Neuronal stem cell (in vitro differentiated cells): ENCODE results near the gene EFNA3.

Experiments used
- DNase-seq: peaks from one replicate; pipeline ENCODE4 v3.0.0-alpha.2; 2013; ENCODE audit warnings: low spot score
- H2AFZ ChIP-seq: one replicate; pipeline ENCODE4 v1.6.1; 2013; ENCODE audit warnings: mild to moderate bottlenecking, low read length, inconsistent platforms
- H2AK5ac ChIP-seq: 2 replicates; pipeline ENCODE4 v1.6.1; 2013; ENCODE audit warnings: low read depth, mild to moderate bottlenecking, inconsistent platforms, low read length, moderate library complexity, mixed read lengths
- H2BK120ac ChIP-seq: 2 replicates; pipeline ENCODE4 v1.6.1; 2013; ENCODE audit warnings: low read depth, mild to moderate bottlenecking, inconsistent platforms, low read length, moderate library complexity, mixed read lengths
- H2BK12ac ChIP-seq: one replicate; pipeline ENCODE4 v1.6.1; 2013; ENCODE audit warnings: low read length, inconsistent platforms
- H2BK15ac ChIP-seq: 2 replicates; pipeline ENCODE4 v1.6.1; 2013; ENCODE audit warnings: mild to moderate bottlenecking, low read length, inconsistent platforms, mixed read lengths
- H2BK5ac ChIP-seq: one replicate; pipeline ENCODE4 v1.6.1; 2013; ENCODE audit warnings: inconsistent platforms, mild to moderate bottlenecking, low read length, moderate library complexity
- H3K14ac ChIP-seq: one replicate; pipeline ENCODE4 v1.6.1; 2013; ENCODE audit warnings: low read length, inconsistent platforms
- H3K18ac ChIP-seq: 2 replicates; pipeline ENCODE4 v1.6.1; 2013; ENCODE audit warnings: low read length, inconsistent platforms
- H3K23ac ChIP-seq: 2 replicates; pipeline ENCODE4 v1.6.1; 2013; ENCODE audit warnings: low read depth, mild to moderate bottlenecking, mixed read lengths, low read length, inconsistent platforms; ENCODE audit not compliant: poor library complexity
- H3K27ac ChIP-seq: replicated peaks from 3 replicates; pipeline ENCODE4 v1.5.1; 2013; ENCODE audit warnings: low read length, inconsistent platforms
- H3K27me3 ChIP-seq, 3 experiments: 2 replicates each; pipeline ENCODE4 v1.6.1; 2013; ENCODE audit warnings: low read length in 3 of 3, mild to moderate bottlenecking in 2 of 3, inconsistent platforms in 1 of 3, low read depth in 1 of 3, mixed read lengths in 1 of 3, moderate library complexity in 1 of 3; ENCODE audit not compliant: control insufficient read depth in 3 of 3, insufficient read depth in 3 of 3
- H3K36me3 ChIP-seq, 2 donors: replicated peaks in 1 of 2; 2 replicates each; pipeline ENCODE4 v1.6.1; 2013; ENCODE audit warnings: low read length in 2 of 2; ENCODE audit not compliant: control insufficient read depth in 2 of 2, insufficient read depth in 2 of 2
- H3K4ac ChIP-seq: 2 replicates; pipeline ENCODE4 v1.6.1; 2013; ENCODE audit warnings: inconsistent platforms, mild to moderate bottlenecking, low read length, moderate library complexity
- H3K4me1 ChIP-seq, 2 donors: 1 replicate in 1 of 2; 2 replicates in 1 of 2; pipeline ENCODE4 v1.6.1; 2013; ENCODE audit warnings: low read length in 2 of 2, low read depth in 1 of 2; ENCODE audit not compliant: control insufficient read depth in 2 of 2, insufficient read depth in 1 of 2
- H3K4me2 ChIP-seq: one replicate; pipeline ENCODE4 v1.6.1; 2013; ENCODE audit warnings: mild to moderate bottlenecking, low read length, inconsistent platforms; ENCODE audit not compliant: insufficient read depth, poor library complexity, severe bottlenecking
- H3K4me3 ChIP-seq, 2 donors: 2 replicates each; pipeline ENCODE4 v1.5.1; 2013; ENCODE audit warnings: low read length in 2 of 2, mild to moderate bottlenecking in 2 of 2, inconsistent platforms in 1 of 2, moderate library complexity in 1 of 2
- H3K79me1 ChIP-seq: one replicate; pipeline ENCODE4 v1.6.1; 2013; ENCODE audit warnings: low read depth, mild to moderate bottlenecking, inconsistent platforms, low read length, moderate library complexity
- H3K9ac ChIP-seq: one replicate; pipeline ENCODE4 v1.6.1; 2013; ENCODE audit warnings: mild to moderate bottlenecking, low read depth, low read length, inconsistent platforms; ENCODE audit not compliant: poor library complexity
- H3K9me3 ChIP-seq, 2 donors: replicated peaks in 1 of 2; 2 replicates each; pipeline versions ENCODE3 to v1.6.1; 2013; ENCODE audit warnings: low read length in 2 of 2, mild to moderate bottlenecking in 2 of 2, inconsistent platforms in 1 of 2, low read depth in 1 of 2, mixed read lengths in 1 of 2, moderate library complexity in 1 of 2; ENCODE audit not compliant: control insufficient read depth in 2 of 2, insufficient read depth in 1 of 2
- H4K8ac ChIP-seq: one replicate; pipeline ENCODE4 v1.6.1; 2013; ENCODE audit warnings: low read depth, mild to moderate bottlenecking, inconsistent platforms, low read length, moderate library complexity
- H4K91ac ChIP-seq: one replicate; pipeline ENCODE4 v1.6.1; 2013; ENCODE audit warnings: low read length, low read depth, mild to moderate bottlenecking, inconsistent platforms; ENCODE audit not compliant: poor library complexity
- WGBS, 2 donors: extraction: QIAGEN DNeasy Blood & Tissue Kit; methylation state at CpG; one replicate each; pipeline ENCODE4 v1.1.7; 2013; ENCODE audit warnings: missing lambda C conversion rate in 2 of 2, mixed read lengths in 1 of 2; ENCODE audit not compliant: insufficient read length in 2 of 2, insufficient replicate concordance in 1 of 2; ENCODE audit errors: extremely low coverage in 2 of 2; 5-methylcytosine and 5-hydroxymethylcytosine counted together

The EFNA3 gene

GRCh38 chr1:155107309-155108264 is 28.9 kb downstream of the EFNA3 start:
- Histone ChIP-seq H3K27me3 (peaks cover 0 to 47% (median 0%) of the 10 kb centered on the region in 3 experiments), H3K79me1 (no peaks in the 10 kb centered on the region), H2BK120ac (no peak overlapping the region), H3K27ac (no peak overlapping the region), H3K4me2 (no peak overlapping the region), H2AK5ac (no peak overlapping the region), H2BK12ac (no peak overlapping the region), H3K4me1 (peaks cover 0 to 2% of the 10 kb centered on the region in 2 donors), H3K36me3 (no peaks in the 10 kb centered on the region), H3K18ac (no peak overlapping the region), H3K4ac (no peak overlapping the region), H3K4me3 (no peak overlapping the region), H3K9ac (no peak overlapping the region), H2AFZ (no peak overlapping the region), H3K9me3 (no peaks in the 10 kb centered on the region), H4K91ac (no peak overlapping the region), H2BK5ac (no peak overlapping the region), H4K8ac (no peak overlapping the region), H3K14ac (no peak overlapping the region), H3K23ac (no peak overlapping the region), H2BK15ac (peak overlapping the region; percentile 43)
- no CpG with 5 or more reads among the region's 12 CpGs for WGBS, 2 donors
- no peak for DNase-seq

GRCh38 chr1:155108296-155108695 is 29.7 kb downstream of the EFNA3 start:
- H3K27ac ChIP-seq, result no peak overlapping the region
- no peak overlapping the region for H2BK12ac ChIP-seq
- no peak overlapping the region for H2AK5ac ChIP-seq
- H3K79me1 ChIP-seq, result no peaks in the 10 kb centered on the region
- no peak overlapping the region for H2BK15ac ChIP-seq
- H2AFZ ChIP-seq, result no peak overlapping the region
- H4K91ac ChIP-seq, result no peak overlapping the region
- H3K27me3 ChIP-seq, result peaks cover 0 to 46% (median 0%) of the 10 kb centered on the region in 3 experiments
- no peak for DNase-seq
- H4K8ac ChIP-seq, result no peak overlapping the region
- no peak overlapping the region for H3K9ac ChIP-seq
- H3K23ac ChIP-seq, result no peak overlapping the region
- no peak overlapping the region for H3K4me2 ChIP-seq
- WGBS, 2 donors, result no CpG with 5 or more reads among the region's 5 CpGs
- no peak overlapping the region for H3K18ac ChIP-seq
- H2BK120ac ChIP-seq, result no peak overlapping the region
- no peaks in the 10 kb centered on the region for H3K36me3 ChIP-seq
- H2BK5ac ChIP-seq, result no peak overlapping the region
- H3K4ac ChIP-seq, result no peak overlapping the region
- H3K9me3 ChIP-seq, result no peaks in the 10 kb centered on the region
- H3K14ac ChIP-seq, result no peak overlapping the region
- H3K4me3 ChIP-seq, result no peak overlapping the region
- H3K4me1 ChIP-seq, result peaks cover 0 to 2% of the 10 kb centered on the region in 2 donors

GRCh38 chr1:155110381-155110780 is 31.7 kb downstream of the EFNA3 start:
- peaks cover 0 to 2% of the 10 kb centered on the region in 2 donors for H3K4me1 ChIP-seq
- H3K23ac ChIP-seq, result no peak overlapping the region
- H3K27ac ChIP-seq, result no peak overlapping the region
- H3K79me1 ChIP-seq, result no peaks in the 10 kb centered on the region
- H3K14ac ChIP-seq, result no peak overlapping the region
- H3K4me2 ChIP-seq, result no peak overlapping the region
- H3K4me3 ChIP-seq, result no peak overlapping the region
- no peaks in the 10 kb centered on the region for H3K36me3 ChIP-seq
- H2AK5ac ChIP-seq, result no peak overlapping the region
- no peak overlapping the region for H3K18ac ChIP-seq
- H3K4ac ChIP-seq, result no peak overlapping the region
- no peak overlapping the region for H2BK5ac ChIP-seq
- H2BK15ac ChIP-seq, result no peak overlapping the region
- H2BK12ac ChIP-seq, result no peak overlapping the region
- H4K8ac ChIP-seq, result no peak overlapping the region
- no peaks in the 10 kb centered on the region for H3K9me3 ChIP-seq
- DNase-seq, result no peak
- H4K91ac ChIP-seq, result no peak overlapping the region
- peaks cover 0 to 42% (median 2%) of the 10 kb centered on the region in 3 experiments for H3K27me3 ChIP-seq
- no peak overlapping the region for H2BK120ac ChIP-seq
- H2AFZ ChIP-seq, result no peak overlapping the region
- no CpG with 5 or more reads among the region's 8 CpGs for WGBS, 2 donors
- H3K9ac ChIP-seq, result no peak overlapping the region

GRCh38 chr1:155110826-155111225 is 32.2 kb downstream of the EFNA3 start:
- H3K27ac ChIP-seq, result no peak overlapping the region
- H4K8ac ChIP-seq, result no peak overlapping the region
- H3K27me3 ChIP-seq, result peaks cover 0 to 42% (median 2%) of the 10 kb centered on the region in 3 experiments
- H3K4me2 ChIP-seq, result no peak overlapping the region
- DNase-seq, result no peak
- H2AK5ac ChIP-seq, result no peak overlapping the region
- no peak overlapping the region for H3K4me3 ChIP-seq
- WGBS, 2 donors, result no CpG with 5 or more reads among the region's 8 CpGs
- no peak overlapping the region for H3K9ac ChIP-seq
- H3K14ac ChIP-seq, result no peak overlapping the region
- H3K36me3 ChIP-seq, result no peaks in the 10 kb centered on the region
- H3K79me1 ChIP-seq, result no peaks in the 10 kb centered on the region
- H2BK120ac ChIP-seq, result no peak overlapping the region
- no peak overlapping the region for H2BK12ac ChIP-seq
- H3K18ac ChIP-seq, result no peak overlapping the region
- H2BK5ac ChIP-seq, result no peak overlapping the region
- H3K9me3 ChIP-seq, result no peaks in the 10 kb centered on the region
- H4K91ac ChIP-seq, result no peak overlapping the region
- H3K4me1 ChIP-seq, result peaks cover 0 to 2% of the 10 kb centered on the region in 2 donors
- no peak overlapping the region for H3K4ac ChIP-seq
- no peak overlapping the region for H2AFZ ChIP-seq
- H2BK15ac ChIP-seq, result no peak overlapping the region
- no peak overlapping the region for H3K23ac ChIP-seq
